ENCODE measurements around the gene CXCR4.

DNA sequence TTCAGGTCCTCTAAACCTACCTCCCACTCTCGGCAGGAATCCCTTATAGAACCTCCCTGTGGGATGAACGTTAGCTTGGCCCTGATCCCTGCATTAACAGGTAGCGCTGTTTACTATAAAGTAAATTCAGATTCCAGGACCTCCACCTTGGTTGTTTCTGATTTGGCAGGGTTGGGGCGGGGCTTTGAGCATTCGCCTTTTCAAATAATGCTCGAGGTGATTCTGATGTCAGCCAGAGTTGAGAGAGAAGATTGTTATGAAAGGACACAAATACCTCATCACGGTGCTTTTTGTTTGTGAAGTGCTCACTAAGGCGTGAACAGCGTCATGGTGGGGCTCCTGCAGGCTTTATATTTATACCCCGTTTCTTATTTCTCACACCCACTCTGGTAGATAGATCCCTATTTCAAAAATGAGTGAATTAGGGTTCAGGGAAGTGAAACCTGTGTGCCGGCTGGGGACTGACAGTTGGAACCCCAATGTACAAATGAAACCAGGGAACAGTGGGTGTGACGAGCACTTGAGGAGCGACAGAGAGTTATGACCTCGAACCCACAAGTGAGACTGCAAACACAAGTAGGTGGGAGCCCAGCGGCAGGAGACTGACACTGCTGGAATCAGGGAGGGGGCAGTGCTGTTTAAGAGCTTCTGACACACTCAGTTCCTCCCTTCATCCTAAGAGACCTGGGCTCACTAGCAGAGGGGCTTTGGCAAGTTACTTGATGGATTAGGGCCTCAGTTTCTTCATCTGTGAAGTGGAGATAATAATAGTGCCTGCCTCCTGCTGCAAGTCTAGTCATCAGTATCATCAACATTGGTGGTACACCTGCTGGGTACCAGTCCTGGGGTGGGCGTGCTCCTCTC is 14.2 kb upstream of the CXCR4 start:
- no peak for TF ChIP-seq EZH2phosphoT487 (IDR thresholded peaks at IDR 0.05; ENCODE audit: borderline replicate concordance)
- TF ChIP-seq, protein P1, sequence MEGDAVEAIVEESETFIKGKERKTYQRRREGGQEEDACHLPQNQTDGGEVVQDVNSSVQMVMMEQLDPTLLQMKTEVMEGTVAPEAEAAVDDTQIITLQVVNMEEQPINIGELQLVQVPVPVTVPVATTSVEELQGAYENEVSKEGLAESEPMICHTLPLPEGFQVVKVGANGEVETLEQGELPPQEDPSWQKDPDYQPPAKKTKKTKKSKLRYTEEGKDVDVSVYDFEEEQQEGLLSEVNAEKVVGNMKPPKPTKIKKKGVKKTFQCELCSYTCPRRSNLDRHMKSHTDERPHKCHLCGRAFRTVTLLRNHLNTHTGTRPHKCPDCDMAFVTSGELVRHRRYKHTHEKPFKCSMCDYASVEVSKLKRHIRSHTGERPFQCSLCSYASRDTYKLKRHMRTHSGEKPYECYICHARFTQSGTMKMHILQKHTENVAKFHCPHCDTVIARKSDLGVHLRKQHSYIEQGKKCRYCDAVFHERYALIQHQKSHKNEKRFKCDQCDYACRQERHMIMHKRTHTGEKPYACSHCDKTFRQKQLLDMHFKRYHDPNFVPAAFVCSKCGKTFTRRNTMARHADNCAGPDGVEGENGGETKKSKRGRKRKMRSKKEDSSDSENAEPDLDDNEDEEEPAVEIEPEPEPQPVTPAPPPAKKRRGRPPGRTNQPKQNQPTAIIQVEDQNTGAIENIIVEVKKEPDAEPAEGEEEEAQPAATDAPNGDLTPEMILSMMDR (conservative IDR thresholded peaks at IDR 0.05; ENCODE audit: low read length): no peak

Data from Loucy (cell line).